ENCODE measurements around the gene DDX41.

The DDX41 gene

GRCh38 chr5:177510567-177511053 is 6.2 kb downstream of the DDX41 start:
- no peak overlapping the region for H2AFZ ChIP-seq (ENCODE audit: low read depth, low read length)
- H3K4me3 ChIP-seq (ENCODE audit: low read depth in 1 of 2, low read length in 2 of 2), result no peak overlapping the region
- ATAC-seq (ENCODE audit: insufficient read depth, low read depth), result no peak
- H4K20me1 ChIP-seq (ENCODE audit: insufficient read depth, low read length), result peaks cover 20% of the 10 kb centered on the region
- no peak overlapping the region for H3K4me2 ChIP-seq (ENCODE audit: insufficient read depth, low read length)
- peaks cover 17% of the 10 kb centered on the region for H3K4me1 ChIP-seq (ENCODE audit: insufficient read depth, low read length)
- no peaks in the 10 kb centered on the region for H3K9me3 ChIP-seq (ENCODE audit: insufficient read depth, low read length, severe bottlenecking)
- peaks cover 57% of the 10 kb centered on the region for H3K36me3 ChIP-seq (ENCODE audit: insufficient read depth, low read length)
- TF ChIP-seq CTCF (IDR thresholded peaks at IDR 0.05; ENCODE audit: borderline replicate concordance, extremely low read depth, low read length, poor library complexity, severe bottlenecking) (no peak), EZH2 (IDR thresholded peaks at IDR 0.05; ENCODE audit: borderline replicate concordance, low read depth, low read length, severe bottlenecking) (no peak)
- DNase-seq, result no peak
- no peak overlapping the region for H3K9ac ChIP-seq (ENCODE audit: low read depth, low read length)
- H3K79me2 ChIP-seq (ENCODE audit: insufficient read depth, low read length), result peaks cover 18% of the 10 kb centered on the region
- no peaks in the 10 kb centered on the region for H3K27me3 ChIP-seq (ENCODE audit: insufficient read depth, low read length, poor library complexity)
- no peak overlapping the region for H3K27ac ChIP-seq (ENCODE audit: low read length)

- no peak overlapping the region for H3K4me2 ChIP-seq (ENCODE audit: insufficient read depth, low read length)
- no peak overlapping the region for H2AFZ ChIP-seq (ENCODE audit: low read depth, low read length)
- peaks cover 11% of the 10 kb centered on the region for H3K4me1 ChIP-seq (ENCODE audit: insufficient read depth, low read length)
- peaks cover 51% of the 10 kb centered on the region for H3K36me3 ChIP-seq (ENCODE audit: insufficient read depth, low read length)
- H3K9ac ChIP-seq (ENCODE audit: low read depth, low read length), result no peak overlapping the region
- TF ChIP-seq CTCF (IDR thresholded peaks at IDR 0.05; ENCODE audit: borderline replicate concordance, extremely low read depth, low read length, poor library complexity, severe bottlenecking) (no peak), EZH2 (IDR thresholded peaks at IDR 0.05; ENCODE audit: borderline replicate concordance, low read depth, low read length, severe bottlenecking) (no peak)
- peaks cover 13% of the 10 kb centered on the region for H3K79me2 ChIP-seq (ENCODE audit: insufficient read depth, low read length)
- H3K9me3 ChIP-seq (ENCODE audit: insufficient read depth, low read length, severe bottlenecking), result no peaks in the 10 kb centered on the region
- H3K27me3 ChIP-seq (ENCODE audit: insufficient read depth, low read length, poor library complexity), result no peaks in the 10 kb centered on the region
- peak; percentile 37; the same call in 2 of the 3 replicates for ATAC-seq (ENCODE audit: insufficient read depth, low read depth)
- no peak overlapping the region for H3K4me3 ChIP-seq (ENCODE audit: low read depth in 1 of 2, low read length in 2 of 2)
- no peak overlapping the region for H3K27ac ChIP-seq (ENCODE audit: low read length)
- DNase-seq, result no peak
- H4K20me1 ChIP-seq (ENCODE audit: insufficient read depth, low read length), result peaks cover 20% of the 10 kb centered on the region
Observed at GRCh38 chr5:177509991-177510566, 6.7 kb downstream of the DDX41 start.

- no peaks in the 10 kb centered on the region for H3K9me3 ChIP-seq (ENCODE audit: insufficient read depth, low read length, severe bottlenecking)
Observed at GRCh38 chr5:177509381-177509951, 7.3 kb downstream of the DDX41 start, which contains the start of gene DOK3. Gene DOK3, minus strand, starts transcription at chr5:177509826. Its CDS starts 286 bp downstream, at chr5:177509540.

More at GRCh38 chr5:177509381-177509951, 7.3 kb downstream of the DDX41 start, which contains the start of gene DOK3:
- H3K4me1 ChIP-seq (ENCODE audit: insufficient read depth, low read length), result peaks cover 5% of the 10 kb centered on the region
- no peak within 1 kb of the TSS for H3K4me3 ChIP-seq (ENCODE audit: low read depth in 1 of 2, low read length in 2 of 2)
- no peak within 1 kb of the TSS for H3K4me2 ChIP-seq (ENCODE audit: insufficient read depth, low read length)
- H2AFZ ChIP-seq (ENCODE audit: low read depth, low read length), result no peak within 1 kb of the TSS
- no peak within 1 kb of the TSS for H3K27ac ChIP-seq (ENCODE audit: low read length)
- H3K36me3 ChIP-seq (ENCODE audit: insufficient read depth, low read length), result peaks cover 45% of the 10 kb centered on the region
- TF ChIP-seq CTCF (IDR thresholded peaks at IDR 0.05; ENCODE audit: borderline replicate concordance, extremely low read depth, low read length, poor library complexity, severe bottlenecking), result no peak
- TF ChIP-seq EZH2 (IDR thresholded peaks at IDR 0.05; ENCODE audit: borderline replicate concordance, low read depth, low read length, severe bottlenecking), result no peak
- H4K20me1 ChIP-seq (ENCODE audit: insufficient read depth, low read length), result peaks cover 14% of the 10 kb centered on the region
- DNase-seq (no peak), ATAC-seq (ENCODE audit: insufficient read depth, low read depth) (no peak)
- peaks cover 7% of the 10 kb centered on the region; the same call in 1 of the 2 replicates for H3K79me2 ChIP-seq (ENCODE audit: insufficient read depth, low read length)
- H3K9ac ChIP-seq (ENCODE audit: low read depth, low read length), result no peak within 1 kb of the TSS
- no peaks in the 10 kb centered on the region for H3K27me3 ChIP-seq (ENCODE audit: insufficient read depth, low read length, poor library complexity)

All from DND-41 (cell line).